ENCODE measurements around the gene IMP4. TPM values are rescaled to one million over a fixed set of nuclear protein-coding genes. Genes with fewer than 3 reads are reported as not detected.

Gene IMP4
- total and polyA plus RNA-seq, 2 of the 8 experiments (the other 6 are each of a cell fraction or from before 2014, with no cell fraction given): 96.8 to 194 TPM

DNA sequence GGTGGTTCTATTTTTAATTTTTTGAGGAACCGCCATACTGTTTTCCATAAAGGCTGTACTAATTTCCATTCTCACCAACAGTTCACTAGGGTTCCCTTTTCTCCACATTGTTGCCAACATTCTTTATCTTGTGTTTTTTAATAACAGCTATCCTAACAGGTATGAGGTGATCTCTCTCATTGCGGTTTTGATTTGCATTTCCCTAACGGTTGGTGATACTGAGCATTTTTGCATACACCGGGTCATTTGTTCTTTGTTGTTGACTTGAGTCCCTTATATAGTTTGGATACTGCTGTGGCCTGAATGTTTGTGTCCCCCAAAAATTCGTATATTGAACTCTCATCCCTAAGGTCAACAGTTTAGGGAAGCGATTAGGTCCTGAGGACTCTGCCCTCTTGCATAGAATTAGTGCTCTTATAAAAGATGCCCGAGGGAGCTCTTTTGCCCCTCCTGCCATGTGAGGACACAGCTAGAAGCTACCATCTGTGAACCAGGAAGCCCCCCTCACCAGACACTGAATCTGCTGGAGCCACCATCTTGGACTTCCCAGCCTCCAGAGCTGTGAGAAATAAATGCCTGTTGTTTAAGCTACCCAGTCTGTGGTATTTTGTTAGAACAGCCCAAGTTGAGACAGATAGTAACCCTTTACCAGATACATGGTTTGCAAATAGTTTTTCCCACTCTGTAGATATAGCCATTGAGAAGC lies 4.7 kb downstream of the IMP4 start:
- no peak for TF ChIP-seq YY1 (IDR thresholded peaks at IDR 0.05; ENCODE audit: low read depth, low read length)
- TF ChIP-seq CBX8 (IDR thresholded peaks at IDR 0.05; ENCODE audit: borderline replicate concordance, low read depth, low read length): no peak
- no peak for TF ChIP-seq KDM5A (IDR thresholded peaks at IDR 0.05; ENCODE audit: low read length)
- TF ChIP-seq CEBPB (IDR thresholded peaks at IDR 0.05; ENCODE audit: low read depth, low read length): no peak
- TF ChIP-seq GABPA (IDR thresholded peaks at IDR 0.05; ENCODE audit: borderline replicate concordance, insufficient read depth, low read length): no peak
- TF ChIP-seq ZNF274 (IDR thresholded peaks at IDR 0.05; ENCODE audit: borderline replicate concordance, extremely low read depth, low read length): no peak
- no peak for TF ChIP-seq SIRT6 (IDR thresholded peaks at IDR 0.05; ENCODE audit: low read length)
- TF ChIP-seq, protein P1, sequence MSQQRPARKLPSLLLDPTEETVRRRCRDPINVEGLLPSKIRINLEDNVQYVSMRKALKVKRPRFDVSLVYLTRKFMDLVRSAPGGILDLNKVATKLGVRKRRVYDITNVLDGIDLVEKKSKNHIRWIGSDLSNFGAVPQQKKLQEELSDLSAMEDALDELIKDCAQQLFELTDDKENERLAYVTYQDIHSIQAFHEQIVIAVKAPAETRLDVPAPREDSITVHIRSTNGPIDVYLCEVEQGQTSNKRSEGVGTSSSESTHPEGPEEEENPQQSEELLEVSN (IDR thresholded peaks at IDR 0.05): no peak
- no peak overlapping the region for H4K91ac ChIP-seq (replicated peaks; ENCODE audit: insufficient read length, low read length)
- POLR2A ChIA-PET (ENCODE audit: partially characterized antibody): interaction anchor here (0.8 to 1.7 kb wide), 4 partner anchors 9 to 166 kb away, joined by 3 to 6 read pairs (median 3); partner anchors contain the start of genes MZT2B and SMPD4

More for the DNA sequence above, 4.7 kb downstream of the IMP4 start:
- H4K20me1 ChIP-seq (replicated peaks in 1 of 2; ENCODE audit: control insufficient read depth in 1 of 2, insufficient read depth in 2 of 2, low read length in 2 of 2): peaks cover 1 to 16% of the 10 kb centered on the region in 2 experiments
- no peak overlapping the region for H2BK5ac ChIP-seq (ENCODE audit: low read depth, low read length)
- peaks cover 0 to 13% of the 10 kb centered on the region in 2 experiments; a peak in 2 of 4 replicates for H3K79me2 ChIP-seq (ENCODE audit: control insufficient read depth in 1 of 2, insufficient read depth in 2 of 2, low read length in 2 of 2)
- no peaks in the 10 kb centered on the region for H3K23me2 ChIP-seq (ENCODE audit: low read depth, low read length)
- no peak overlapping the region for H3K56ac ChIP-seq (replicated peaks; ENCODE audit: insufficient read length, low read depth, low read length)
- FAIRE-seq (no peak), DNase-seq (ENCODE audit: low read depth in 1 of 2, low spot score in 2 of 2) (no peak)
- no peaks in the 10 kb centered on the region for H3K27me3 ChIP-seq (replicated peaks in 1 of 4; ENCODE audit: control insufficient read depth in 3 of 4, extremely low read depth in 1 of 4, insufficient read depth in 3 of 4, low read length in 3 of 4)
- H4K5ac ChIP-seq (ENCODE audit: insufficient read length, low read depth, low read length): no peak overlapping the region
- H2BK20ac ChIP-seq (ENCODE audit: low read length): no peak overlapping the region
- H3K4me1 ChIP-seq (replicated peaks in 1 of 4; ENCODE audit: control insufficient read depth in 3 of 4, insufficient read depth in 4 of 4, low read length in 3 of 4): no peaks in the 10 kb centered on the region
- H3K23ac ChIP-seq (ENCODE audit: insufficient read length): no peak overlapping the region
- H2BK15ac ChIP-seq (ENCODE audit: low read length): no peak overlapping the region
- no peak overlapping the region for H3K27ac ChIP-seq (ENCODE audit: low read depth, low read length)
- no peak overlapping the region for H3K4ac ChIP-seq (replicated peaks; ENCODE audit: insufficient read length, low read depth, low read length)
- no peak overlapping the region for H2AFZ ChIP-seq (ENCODE audit: low read length)
- no peak overlapping the region for H3K4me2 ChIP-seq (ENCODE audit: insufficient read depth in 1 of 2, low read depth in 2 of 2, low read length in 2 of 2)
- H3K9ac ChIP-seq (replicated peaks in 1 of 4; ENCODE audit: extremely low read depth in 1 of 4, low read depth in 3 of 4, low read length in 3 of 4): no peak overlapping the region
- no peak overlapping the region for H2BK120ac ChIP-seq (replicated peaks; ENCODE audit: low read depth, low read length)
- peaks cover 9% of the 10 kb centered on the region for H3K79me1 ChIP-seq (ENCODE audit: low read depth, low read length)
- H2BK12ac ChIP-seq (ENCODE audit: low read depth, low read length): no peak overlapping the region
- no peak overlapping the region for H3K18ac ChIP-seq (ENCODE audit: extremely low read depth, low read length)
- H3K4me3 ChIP-seq (ENCODE audit: extremely low read depth in 1 of 4, insufficient read depth in 2 of 4, low read depth in 3 of 4, low read length in 4 of 4): no peak overlapping the region
- no peak overlapping the region for H4K8ac ChIP-seq (ENCODE audit: extremely low read depth, insufficient read depth, low read length)
- CTCF ChIA-PET (ENCODE audit: partially characterized antibody): interaction anchor here (0.7 to 1.5 kb wide), 3 partner anchors 15 to 167 kb away, joined by 3 read pairs; partner anchors contain the start of gene SMPD4
- 90% methylated on average over 7 of the region's 7 CpGs; no CpG with 5 or more reads in 1 of the 2 experiments for WGBS, 2 experiments (ENCODE audit: extremely low coverage in 1 of 2, insufficient coverage in 1 of 2, insufficient read length in 1 of 2, insufficient replicate concordance in 2 of 2, low coverage in 1 of 2, low lambda C conversion rate in 2 of 2, missing lambda C conversion rate in 1 of 2)
- no peaks in the 10 kb centered on the region for H3K9me3 ChIP-seq (ENCODE audit: insufficient read depth in 2 of 2, low read depth in 1 of 2, low read length in 1 of 2)
- H3K14ac ChIP-seq (ENCODE audit: insufficient read length): no peak overlapping the region
- H3K36me3 ChIP-seq (ENCODE audit: control insufficient read depth in 2 of 4, insufficient read depth in 4 of 4, low read length in 3 of 4): peaks cover 14 to 40% (median 37%) of the 10 kb centered on the region in 4 experiments
- H2AK5ac ChIP-seq (ENCODE audit: low read depth, low read length): no peak overlapping the region

Measured in H1 (cell line).